NCI-H2081 treated with DMSO at 0.1 percent for 48 hours (cell line): ENCODE results near the gene RARA.

Experiments used
- DNase-seq: peaks from one replicate; lab custom pipeline; 2025; lab: John Stamatoyannopoulos, UW

The RARA gene

GRCh38 chr17:40329839-40330794 lies 21.1 kb downstream of the RARA start:
- DNase-seq: no peak

- DNase-seq: no peak
Measured at GRCh38 chr17:40330850-40331470, 22.0 kb downstream of the RARA start.

GRCh38 chr17:40331743-40332641 lies 23.0 kb downstream of the RARA start:
- DNase-seq: no peak

GRCh38 chr17:40333781-40334448 lies 24.9 kb downstream of the RARA start:
- no peak for DNase-seq

GRCh38 chr17:40335620-40336019 lies 26.6 kb downstream of the RARA start:
- no peak for DNase-seq

GRCh38 chr17:40337351-40337750 lies 28.4 kb downstream of the RARA start:
- no peak for DNase-seq

GRCh38 chr17:40338058-40338457 lies 29.1 kb downstream of the RARA start:
- DNase-seq: no peak

GRCh38 chr17:40338941-40339649 lies 30.1 kb downstream of the RARA start:
- no peak for DNase-seq

GRCh38 chr17:40340327-40340726 lies 31.3 kb downstream of the RARA start:
- DNase-seq: no peak

GRCh38 chr17:40340880-40341807 lies 32.2 kb downstream of the RARA start:
- DNase-seq: no peak

GRCh38 chr17:40341808-40342503 lies 33.0 kb downstream of the RARA start:
- DNase-seq: no peak

- no peak for DNase-seq
Measured at GRCh38 chr17:40342504-40343218, 33.7 kb downstream of the RARA start.

GRCh38 chr17:40343219-40344119 lies 34.5 kb downstream of the RARA start:
- no peak for DNase-seq

GRCh38 chr17:40344421-40345160 lies 35.6 kb downstream of the RARA start:
- DNase-seq: no peak

- DNase-seq: no peak
Measured at GRCh38 chr17:40345161-40345993, 36.4 kb downstream of the RARA start.
